NCI-H526 (cell line): ENCODE measurements around the gene ONECUT2.

Source experiments
- DNase-seq, 2 experiments: peaks; one replicate each; lab custom pipeline; 2025; lab: John Stamatoyannopoulos, UW

Gene ONECUT2

DNA sequence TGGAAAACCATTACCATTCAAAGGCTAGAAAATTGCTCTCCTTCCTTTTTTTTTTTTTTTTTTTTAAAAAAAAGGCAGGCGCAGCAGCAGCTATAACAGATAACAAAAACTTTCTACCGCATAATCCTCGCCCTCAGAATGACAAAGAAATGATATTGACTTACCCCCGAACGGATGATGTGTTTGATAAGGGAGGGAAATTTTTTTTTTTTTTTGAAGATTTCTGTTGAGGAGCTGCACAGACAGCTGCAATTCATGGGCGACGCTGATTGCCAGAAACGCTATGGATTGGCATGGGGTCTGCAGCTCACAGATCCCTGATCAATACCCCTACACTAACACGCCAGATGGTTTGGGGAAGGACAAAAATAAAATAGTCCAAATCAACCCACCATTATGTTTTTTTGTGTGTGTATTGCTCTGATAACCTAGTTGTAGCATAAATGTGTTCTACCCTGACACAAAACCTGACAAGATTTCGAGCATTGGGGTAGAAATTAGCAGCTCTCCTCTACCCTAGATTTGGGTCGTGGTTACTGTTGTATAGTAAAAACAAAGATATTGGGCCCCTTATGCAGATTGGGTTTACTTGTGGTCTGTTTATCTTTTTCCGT, 3.6 kb upstream of the ONECUT2 start:
- no peak for DNase-seq

DNA sequence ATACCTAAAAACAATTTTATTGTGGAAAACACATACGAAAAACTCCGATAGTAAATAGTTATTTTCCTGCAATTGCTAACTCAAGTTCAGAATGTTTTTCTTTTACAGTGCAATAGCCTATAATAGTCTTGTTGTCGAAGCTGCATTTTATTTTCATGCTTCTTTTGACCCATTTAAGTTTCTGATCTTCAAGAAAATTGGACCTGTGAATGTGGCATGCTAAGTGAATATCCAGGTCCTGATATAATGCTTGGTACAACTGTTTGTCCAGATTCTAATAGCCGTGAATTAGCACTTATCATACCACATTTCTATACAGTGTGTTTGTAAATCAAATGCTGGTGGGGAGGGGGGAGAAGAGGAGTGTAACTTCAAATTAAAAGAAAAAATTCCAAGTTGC, 3.0 kb upstream of the ONECUT2 start:
- no peak for DNase-seq

DNA sequence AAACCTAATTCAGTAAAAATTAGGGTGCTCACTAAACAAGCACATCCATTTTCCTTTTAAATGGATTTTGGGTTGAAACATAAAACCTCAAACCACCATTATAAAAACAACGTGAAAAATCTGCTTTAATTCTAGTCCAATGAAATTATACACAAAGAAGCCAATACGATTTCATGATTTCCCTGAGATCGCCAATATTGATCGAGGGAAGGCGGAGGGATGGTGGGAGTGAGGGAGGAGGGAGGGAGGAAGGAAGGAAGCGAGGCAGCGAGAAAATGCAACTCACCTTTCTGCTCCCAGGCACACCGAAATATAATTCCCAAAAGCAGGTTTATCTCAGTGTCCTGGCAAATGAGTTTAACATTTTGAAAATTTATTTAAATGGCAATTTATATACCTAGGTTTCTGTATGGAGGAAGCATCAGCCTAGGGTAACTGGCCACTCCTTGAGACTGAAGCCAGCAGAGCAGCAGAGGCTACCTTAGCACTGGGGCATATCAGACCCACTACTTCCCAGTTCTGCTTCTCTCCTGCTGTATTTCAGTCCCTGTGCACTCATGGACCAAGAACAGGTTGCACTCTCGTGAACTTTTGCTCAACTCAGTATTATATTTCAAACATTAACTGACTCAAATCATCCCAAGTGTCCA, 2.3 kb upstream of the ONECUT2 start:
- DNase-seq: no peak

DNA sequence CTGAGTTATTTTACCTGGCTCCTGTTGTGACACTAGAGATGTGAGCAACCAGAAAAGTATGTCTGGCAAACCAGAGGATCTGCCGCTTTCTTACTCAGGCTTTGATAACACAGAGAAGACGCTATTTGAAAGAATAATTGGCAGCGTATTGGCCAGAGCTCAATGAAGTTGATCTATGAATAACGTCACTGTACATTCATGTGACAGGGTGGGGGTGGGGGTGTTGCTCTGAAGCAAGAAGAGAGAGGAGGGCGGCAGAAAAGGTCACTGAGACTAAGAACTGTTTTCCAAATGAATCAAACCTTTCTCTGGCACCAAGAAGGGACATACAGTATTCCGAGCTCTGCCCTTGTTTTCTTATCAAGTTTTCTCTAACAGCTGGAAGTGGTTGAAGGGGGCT, 1.7 kb upstream of the ONECUT2 start:
- no peak for DNase-seq

DNA sequence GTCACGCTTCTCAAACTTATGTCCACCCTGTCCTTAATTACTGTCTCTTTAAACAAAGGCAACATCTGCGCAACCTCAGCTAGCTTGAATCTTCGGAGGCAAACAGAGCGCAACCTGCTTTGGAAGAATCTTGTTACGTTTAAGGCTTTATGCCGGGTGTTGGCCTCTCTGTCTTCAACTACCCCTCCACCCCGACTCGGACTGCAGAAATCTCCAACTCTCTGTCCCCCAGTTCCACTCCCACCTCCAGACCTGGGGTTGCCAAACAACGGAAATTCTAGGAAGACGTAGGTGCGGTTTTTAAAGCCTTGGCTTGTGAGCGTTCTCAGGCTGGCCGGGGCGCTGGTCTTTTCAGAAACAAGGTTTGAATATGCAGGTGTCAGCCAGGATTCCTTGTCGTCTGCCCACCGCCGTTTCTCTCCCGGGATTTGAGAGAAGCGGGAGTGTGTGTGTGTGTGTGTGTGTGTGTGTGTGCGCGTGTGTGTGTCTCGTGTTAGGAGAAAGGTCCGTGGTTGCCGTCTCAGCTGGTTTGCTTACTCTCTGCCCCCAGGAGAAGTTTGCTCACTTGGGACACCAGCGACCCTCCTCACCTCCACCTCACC, 1.1 kb upstream of the ONECUT2 start:
- peak; percentile 52 to 67 for DNase-seq

DNA sequence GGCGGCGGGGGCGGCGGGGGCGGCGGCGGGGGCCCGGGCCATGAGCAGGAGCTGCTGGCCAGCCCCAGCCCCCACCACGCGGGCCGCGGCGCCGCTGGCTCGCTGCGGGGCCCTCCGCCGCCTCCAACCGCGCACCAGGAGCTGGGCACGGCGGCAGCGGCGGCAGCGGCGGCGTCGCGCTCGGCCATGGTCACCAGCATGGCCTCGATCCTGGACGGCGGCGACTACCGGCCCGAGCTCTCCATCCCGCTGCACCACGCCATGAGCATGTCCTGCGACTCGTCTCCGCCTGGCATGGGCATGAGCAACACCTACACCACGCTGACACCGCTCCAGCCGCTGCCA, 644 bp downstream of the ONECUT2 start:
- peak in 1 of 2 experiments; percentile 61 for DNase-seq

DNA sequence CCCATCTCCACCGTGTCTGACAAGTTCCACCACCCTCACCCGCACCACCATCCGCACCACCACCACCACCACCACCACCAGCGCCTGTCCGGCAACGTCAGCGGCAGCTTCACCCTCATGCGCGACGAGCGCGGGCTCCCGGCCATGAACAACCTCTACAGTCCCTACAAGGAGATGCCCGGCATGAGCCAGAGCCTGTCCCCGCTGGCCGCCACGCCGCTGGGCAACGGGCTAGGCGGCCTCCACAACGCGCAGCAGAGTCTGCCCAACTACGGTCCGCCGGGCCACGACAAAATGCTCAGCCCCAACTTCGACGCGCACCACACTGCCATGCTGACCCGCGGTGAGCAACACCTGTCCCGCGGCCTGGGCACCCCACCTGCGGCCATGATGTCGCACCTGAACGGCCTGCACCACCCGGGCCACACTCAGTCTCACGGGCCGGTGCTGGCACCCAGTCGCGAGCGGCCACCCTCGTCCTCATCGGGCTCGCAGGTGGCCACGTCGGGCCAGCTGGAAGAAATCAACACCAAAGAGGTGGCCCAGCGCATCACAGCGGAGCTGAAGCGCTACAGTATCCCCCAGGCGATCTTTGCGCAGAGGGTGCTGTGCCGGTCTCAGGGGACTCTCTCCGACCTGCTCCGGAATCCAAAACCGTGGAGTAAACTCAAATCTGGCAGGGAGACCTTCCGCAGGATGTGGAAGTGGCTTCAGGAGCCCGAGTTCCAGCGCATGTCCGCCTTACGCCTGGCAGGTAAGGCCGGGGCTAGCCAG, 1.2 kb downstream of the ONECUT2 start:
- DNase-seq: peak in 1 of 2 experiments; percentile 65

DNA sequence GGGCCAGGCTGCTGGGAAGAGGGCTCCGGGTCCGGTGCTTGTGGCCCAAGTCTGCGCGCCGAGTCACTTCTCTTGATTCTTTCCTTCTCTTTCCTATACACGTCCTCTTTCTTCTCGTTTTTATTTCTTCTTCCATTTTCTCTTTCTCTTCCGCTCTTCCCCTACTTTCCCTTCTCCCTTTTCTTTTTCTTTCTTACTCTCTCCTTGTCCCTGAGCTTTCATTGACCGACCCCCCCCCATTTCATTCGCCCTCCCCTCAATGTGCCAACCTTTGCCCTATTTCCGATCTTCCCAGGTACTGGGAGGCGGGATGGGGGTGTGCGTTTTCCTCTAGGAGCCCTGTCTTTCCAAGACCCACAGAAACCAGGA, 1.8 kb downstream of the ONECUT2 start:
- DNase-seq: no peak

DNA sequence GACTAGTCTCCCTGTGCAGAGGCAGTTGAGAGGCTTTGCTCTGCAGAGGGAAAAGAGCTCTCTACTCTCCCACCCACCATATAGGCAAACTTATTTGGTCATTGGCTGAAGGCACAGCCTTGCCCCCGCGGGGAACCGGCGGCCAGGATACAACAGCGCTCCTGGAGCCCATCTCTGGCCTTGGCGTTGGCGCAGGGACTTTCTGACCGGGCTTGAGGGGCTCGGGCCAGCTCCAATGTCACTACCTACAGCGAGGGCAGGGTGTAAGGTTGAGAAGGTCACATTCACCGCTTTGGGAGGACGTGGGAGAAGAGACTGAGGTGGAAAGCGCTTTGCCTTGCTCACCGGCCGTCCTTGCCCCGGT, 2.2 kb downstream of the ONECUT2 start:
- DNase-seq: peak; percentile 60 to 76

DNA sequence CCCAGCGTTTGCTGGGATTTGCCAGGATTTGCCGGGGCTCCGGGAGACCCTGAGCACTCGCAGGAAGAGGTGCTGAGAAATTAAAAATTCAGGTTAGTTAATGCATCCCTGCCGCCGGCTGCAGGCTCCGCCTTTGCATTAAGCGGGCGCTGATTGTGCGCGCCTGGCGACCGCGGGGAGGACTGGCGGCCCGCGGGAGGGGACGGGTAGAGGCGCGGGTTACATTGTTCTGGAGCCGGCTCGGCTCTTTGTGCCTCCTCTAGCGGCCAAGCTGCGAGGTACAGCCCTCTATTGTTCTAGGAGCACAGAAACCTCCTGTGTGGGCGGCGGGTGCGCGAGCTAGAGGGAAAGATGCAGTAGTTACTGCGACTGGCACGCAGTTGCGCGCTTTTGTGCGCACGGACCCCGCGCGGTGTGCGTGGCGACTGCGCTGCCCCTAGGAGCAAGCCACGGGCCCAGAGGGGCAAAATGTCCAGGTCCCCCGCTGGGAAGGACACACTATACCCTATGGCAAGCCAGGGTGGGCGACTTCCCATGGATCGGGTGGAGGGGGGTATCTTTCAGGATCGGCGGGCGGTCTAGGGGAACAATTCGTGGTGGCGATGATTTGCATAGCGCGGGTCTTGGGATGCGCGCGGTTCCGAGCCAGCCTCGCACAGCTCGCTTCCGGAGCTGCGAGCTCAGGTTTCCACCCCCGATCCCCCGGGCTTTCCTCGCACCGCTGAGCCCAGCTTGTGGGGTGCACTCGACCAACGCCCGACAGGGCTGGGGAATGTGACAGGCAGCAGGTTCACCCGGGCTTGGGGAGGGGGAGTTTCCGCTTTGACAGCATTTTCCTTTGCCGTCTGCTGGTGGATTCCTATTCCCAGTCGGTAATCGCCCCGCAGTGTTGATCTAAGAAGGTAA, 2.8 kb downstream of the ONECUT2 start:
- DNase-seq: peak; percentile 89 to 98

DNA sequence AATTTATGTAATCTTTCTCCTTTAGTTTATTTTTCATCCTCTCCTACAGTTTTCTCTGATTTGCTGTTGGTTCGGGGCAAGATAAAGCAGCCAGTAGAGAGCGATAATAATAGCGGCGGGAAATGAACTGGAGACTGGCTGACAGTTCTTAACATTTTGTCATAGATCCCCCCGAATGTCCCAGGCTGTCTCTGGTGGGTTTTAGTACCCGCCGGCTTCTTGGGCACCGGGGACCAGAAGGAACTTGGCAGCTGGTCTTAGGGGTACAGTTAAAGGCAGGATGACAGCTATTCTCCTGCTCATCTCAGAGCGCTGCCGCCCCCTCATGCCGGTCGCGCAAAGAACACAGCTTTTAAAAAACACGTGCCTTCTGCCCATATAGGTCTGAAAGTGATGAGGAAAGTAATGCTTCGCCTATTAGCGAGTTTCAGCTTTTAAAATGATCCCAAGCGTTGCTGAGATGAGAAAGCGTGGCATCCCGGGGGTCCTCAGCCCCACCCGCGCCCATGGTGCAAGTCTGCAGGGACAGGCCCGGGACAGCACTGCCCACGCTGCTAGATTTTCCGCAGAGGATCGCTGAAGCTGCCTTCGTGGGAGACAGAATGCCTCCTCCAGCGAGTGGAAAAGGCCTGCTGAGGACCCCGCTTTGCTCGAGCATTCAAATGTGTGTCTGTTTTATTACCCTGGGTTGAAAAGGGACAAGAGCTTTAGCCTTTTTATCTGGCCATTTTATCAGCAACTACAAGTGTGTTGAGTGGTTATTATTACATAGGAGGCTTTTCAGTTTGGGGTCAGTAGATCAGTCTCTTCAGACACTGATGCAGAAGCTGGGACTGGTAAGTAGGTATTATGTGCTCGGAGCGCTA, 3.8 kb downstream of the ONECUT2 start:
- DNase-seq: peak; percentile 44 to 71

DNA sequence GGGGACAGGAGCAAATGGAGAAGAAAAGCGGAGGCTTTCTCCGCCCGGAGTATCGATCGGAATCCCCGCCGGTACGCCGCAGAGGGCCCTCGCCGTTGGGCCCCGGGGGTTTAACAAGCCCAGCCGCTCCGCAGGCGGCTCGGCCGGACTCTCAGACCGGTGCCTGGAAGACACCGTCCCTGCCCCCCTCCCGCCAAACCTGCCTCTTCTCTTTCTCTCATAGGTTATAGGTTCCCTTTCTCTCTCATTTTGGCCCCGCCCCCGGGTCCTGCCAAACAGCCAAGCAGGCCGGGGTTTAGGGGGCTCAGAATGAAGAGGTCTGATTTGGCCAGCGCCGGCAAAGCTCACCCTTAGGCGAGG, 4.4 kb downstream of the ONECUT2 start:
- no peak for DNase-seq

DNA sequence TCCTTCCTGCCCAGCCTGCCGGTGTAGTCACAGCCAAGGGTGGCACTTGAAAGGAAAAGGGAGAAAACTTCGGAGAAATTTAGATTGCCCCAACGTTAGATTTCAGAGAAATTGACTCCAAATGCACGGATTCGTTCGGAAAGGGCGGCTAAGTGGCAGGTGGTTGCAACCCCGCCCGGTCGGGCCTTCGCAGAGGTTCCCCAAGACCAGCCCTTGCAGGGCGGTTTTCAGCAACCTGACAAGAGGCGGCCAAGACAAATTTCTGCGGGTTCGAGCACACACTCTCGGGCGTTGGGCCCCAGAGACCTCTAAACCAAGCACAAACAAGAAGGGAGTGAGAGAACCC, 4.8 kb downstream of the ONECUT2 start:
- no peak for DNase-seq

DNA sequence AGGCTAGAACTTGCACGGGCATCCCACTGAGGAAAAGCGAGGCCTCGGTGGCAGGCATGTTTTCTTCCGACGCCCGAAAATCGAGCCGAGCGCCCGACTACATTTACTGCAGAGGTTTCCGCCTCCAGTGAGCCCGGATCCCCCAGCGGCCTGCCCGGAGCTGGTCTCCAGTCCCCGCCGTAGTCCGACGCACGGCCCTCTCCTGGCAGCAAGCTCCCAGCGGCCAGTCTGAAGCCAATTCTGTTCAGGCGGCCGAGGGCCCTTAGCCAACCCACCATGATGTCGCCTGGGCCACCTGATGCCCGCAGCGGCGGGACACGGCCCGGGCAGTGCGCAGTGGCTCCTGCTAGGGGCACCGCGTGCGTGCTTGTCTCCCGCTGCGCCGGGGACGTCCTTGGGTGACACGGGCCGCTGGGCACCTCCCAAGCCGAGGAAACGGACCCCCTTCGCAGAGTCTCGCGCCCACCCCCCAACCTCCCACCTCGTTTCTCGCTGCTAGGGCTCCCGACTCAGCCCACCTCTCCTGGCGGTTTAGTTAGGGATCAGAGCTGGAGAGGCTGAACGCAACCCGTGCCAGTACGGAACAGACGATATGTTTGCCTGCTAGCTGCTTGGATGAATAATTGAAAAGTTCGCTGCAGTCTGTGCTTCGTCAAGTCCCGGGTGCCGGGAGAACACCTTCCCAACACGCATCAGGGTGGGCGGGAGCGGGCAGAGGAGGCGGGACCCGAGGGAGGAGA, 5.3 kb downstream of the ONECUT2 start:
- DNase-seq: no peak

DNA sequence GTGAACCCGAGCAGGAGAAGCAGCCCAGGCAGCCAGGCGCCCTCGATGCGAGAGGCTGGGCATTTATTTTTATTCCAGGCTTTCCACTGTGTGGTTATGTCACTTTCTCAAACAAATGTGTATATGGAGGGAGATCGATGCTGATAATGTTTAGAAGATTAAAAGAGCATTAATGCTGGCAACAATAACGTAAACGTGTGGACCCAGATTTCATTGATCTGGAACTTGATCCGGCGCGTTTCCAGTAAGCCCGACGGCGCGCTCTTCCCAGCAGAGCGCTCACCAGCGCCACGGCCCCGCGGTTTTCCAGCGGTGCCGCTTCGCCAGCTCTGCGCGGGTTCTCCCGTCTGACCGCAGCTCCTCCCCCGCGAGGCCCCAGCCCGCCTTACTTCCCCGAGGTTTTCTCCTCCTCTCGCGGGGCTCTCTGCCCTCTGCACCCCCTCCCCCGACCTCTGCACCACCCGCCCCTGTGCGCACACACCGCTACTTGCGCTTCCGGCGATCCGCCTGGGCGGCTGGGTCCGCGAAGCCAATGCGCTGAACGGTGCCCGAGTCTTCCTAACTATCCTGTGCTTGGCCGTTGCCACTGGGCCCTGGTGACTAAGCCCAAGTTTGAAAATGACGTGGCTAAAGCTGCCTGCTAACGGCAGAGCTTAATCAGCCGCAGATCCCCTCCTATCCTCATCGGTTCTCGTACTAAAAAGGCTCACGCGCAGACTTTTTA, 6.1 kb downstream of the ONECUT2 start:
- no peak for DNase-seq

DNA sequence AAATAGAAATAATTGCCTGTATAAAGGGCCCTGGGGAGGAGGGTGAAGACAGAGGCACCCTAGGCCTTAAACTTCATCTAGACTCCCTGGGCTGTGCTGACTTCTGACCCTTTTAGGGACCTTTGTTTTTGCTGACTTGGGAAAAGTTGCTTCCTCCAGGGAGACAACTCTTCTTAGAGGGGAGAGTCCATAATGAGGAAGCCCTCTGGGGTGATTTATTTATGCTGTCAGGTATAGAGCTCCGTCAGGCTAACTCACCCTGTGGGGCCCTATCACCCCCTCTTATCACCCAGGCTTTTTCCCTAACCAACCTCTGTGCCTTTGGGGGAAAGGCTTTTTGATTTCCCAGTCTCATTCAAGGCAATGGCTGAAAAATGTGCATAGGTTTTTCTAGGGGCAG, 8.1 kb downstream of the ONECUT2 start:
- no peak for DNase-seq

DNA sequence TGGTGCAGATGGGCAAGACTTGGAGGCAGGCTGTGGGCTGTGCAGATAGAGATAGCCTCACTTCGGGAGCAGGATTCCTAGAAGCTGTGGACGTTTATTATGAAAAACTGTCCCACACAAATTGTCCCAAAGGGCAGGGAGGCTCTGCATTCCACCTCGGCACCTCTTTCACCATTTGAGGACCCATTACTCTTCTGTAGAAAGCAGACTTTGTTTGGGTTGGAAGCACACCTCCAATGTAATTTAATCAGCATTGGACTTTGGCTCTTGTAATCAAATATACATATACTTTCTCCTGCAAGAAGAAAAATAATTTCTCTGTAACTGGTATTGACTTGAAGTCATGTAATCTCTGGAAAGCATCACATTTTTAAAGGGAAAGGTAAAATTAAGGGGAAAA, 8.5 kb downstream of the ONECUT2 start:
- DNase-seq: peak; percentile 56 to 70

DNA sequence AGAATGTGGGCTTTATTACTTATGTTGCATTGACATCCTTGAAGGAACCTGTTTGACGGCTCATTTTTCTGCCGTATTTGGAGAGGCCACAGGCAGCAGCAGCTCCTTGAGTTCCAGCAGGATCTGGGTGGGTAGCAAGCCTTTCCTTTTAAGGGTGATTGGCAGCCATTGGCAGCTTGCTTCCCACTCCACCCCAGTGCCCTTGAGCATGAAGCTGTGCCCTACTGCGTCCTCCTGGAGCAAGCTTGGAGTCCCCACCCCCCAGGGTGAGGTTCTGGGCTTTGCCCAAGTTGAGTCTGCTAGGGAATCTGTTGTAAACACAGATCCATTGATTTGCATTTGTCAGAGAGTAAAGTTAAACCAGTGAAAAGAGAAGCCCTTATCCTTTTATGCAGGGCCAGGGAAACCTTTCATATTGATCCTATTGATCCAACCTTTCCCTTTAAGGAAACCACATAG, 9.2 kb downstream of the ONECUT2 start:
- peak; percentile 57 to 69 for DNase-seq

DNA sequence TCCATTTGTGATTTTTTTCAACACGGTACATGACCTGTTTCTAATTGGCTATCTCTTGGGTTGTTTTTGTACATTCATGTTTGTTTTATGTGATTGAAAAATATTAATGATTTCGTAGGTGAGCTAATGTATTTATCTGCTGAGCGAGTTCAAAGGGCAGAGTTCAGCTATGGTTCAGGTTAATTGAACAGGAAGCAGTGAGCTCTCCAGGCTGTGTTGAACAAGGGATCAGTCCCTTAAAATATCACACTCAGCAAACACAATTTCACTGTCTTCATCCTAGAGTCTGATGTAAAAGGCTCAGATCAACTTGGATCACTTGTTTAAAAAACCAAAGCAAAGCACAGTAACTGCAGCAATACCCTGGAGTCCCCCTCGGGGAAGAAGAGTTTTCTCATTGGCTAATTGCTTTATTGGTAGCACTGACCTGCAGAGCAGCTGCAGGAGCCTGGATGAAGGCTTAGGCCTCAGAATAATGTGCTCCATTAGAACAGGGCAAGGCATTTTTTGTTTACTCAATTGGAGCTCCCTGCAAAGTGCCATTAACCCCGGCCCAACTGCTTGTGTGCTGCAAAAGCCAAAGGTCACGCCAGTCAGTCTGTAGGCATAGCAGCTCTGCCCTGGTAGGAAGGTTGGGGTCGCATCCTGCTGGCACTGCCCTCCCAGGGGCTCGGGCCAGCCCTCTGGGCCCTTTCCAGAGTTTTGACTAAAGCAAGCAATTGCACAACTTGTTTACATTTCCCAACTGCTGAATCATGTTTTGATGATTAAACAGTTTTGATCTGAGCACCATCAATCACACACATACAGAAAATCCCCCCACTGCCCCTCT, 10.5 kb downstream of the ONECUT2 start:
- DNase-seq: peak; percentile 17 to 34
